HEK293 (cell line): Measurements from ENCODE around the gene TADA3.

Experiments used
- ATF2 ChIP-seq: fragments of 450-650 bp; formaldehyde crosslinking; IDR thresholded peaks from 2 replicates; pipeline ENCODE4 v1.5.1; 2016; ENCODE audit warnings: missing biosample characterization, missing genetic modification characterization, low read depth
- BCL11B ChIP-seq: fragments of 450-650 bp; formaldehyde crosslinking; IDR thresholded peaks from 2 replicates; pipeline ENCODE4 v1.5.1; 2016; ENCODE audit warnings: low read depth, missing biosample characterization, missing genetic modification characterization
- EGR2 ChIP-seq: fragments of 450-650 bp; formaldehyde crosslinking; IDR thresholded peaks from 2 replicates; pipeline ENCODE4 v1.5.1; 2016; ENCODE audit warnings: low read depth, missing biosample characterization, missing genetic modification characterization
- GFI1B ChIP-seq: fragments of 450-650 bp; formaldehyde crosslinking; IDR thresholded peaks from 2 replicates; pipeline ENCODE4 v1.5.1; 2016; ENCODE audit warnings: missing biosample characterization, missing genetic modification characterization
- KLF7 ChIP-seq: fragments of 450-650 bp; formaldehyde crosslinking; IDR thresholded peaks from 2 replicates; pipeline ENCODE4 v1.5.1; 2016; ENCODE audit warnings: missing biosample characterization, missing genetic modification characterization, borderline replicate concordance
- KLF8 ChIP-seq: fragments of 450-650 bp; formaldehyde crosslinking; IDR thresholded peaks from 2 replicates; pipeline ENCODE4 v1.5.1; 2016; ENCODE audit warnings: missing biosample characterization, missing genetic modification characterization
- OSR2 ChIP-seq: fragments of 450-650 bp; formaldehyde crosslinking; IDR thresholded peaks from 2 replicates; pipeline ENCODE4 v1.5.1; 2016; ENCODE audit warnings: missing biosample characterization, missing genetic modification characterization
- SP2 ChIP-seq: fragments of 450-650 bp; formaldehyde crosslinking; IDR thresholded peaks from 2 replicates; pipeline ENCODE4 v1.5.1; 2016; ENCODE audit warnings: missing biosample characterization, missing genetic modification characterization
- TCF7L2 ChIP-seq: IDR thresholded peaks from 2 replicates; pipeline ENCODE4 v1.6.1; 2011; ENCODE audit warnings: low read depth, mild to moderate bottlenecking, inconsistent platforms, low read length, moderate library complexity, borderline replicate concordance
- ZBTB11 ChIP-seq: fragments of 450-650 bp; formaldehyde crosslinking; conservative IDR thresholded peaks from 2 replicates; pipeline ENCODE4 v1.5.1; 2016; ENCODE audit warnings: low read depth, missing biosample characterization, missing genetic modification characterization
- ZBTB48 ChIP-seq: fragments of 450-650 bp; formaldehyde crosslinking; IDR thresholded peaks from 2 replicates; pipeline ENCODE4 v1.5.1; 2016; ENCODE audit warnings: missing biosample characterization, missing genetic modification characterization
- ZFP69B ChIP-seq: fragments of 450-650 bp; formaldehyde crosslinking; IDR thresholded peaks from 2 replicates; pipeline ENCODE4 v1.5.1; 2016; ENCODE audit warnings: missing biosample characterization, missing genetic modification characterization
- ZNF10 ChIP-seq: fragments of 450-650 bp; formaldehyde crosslinking; IDR thresholded peaks from 2 replicates; pipeline ENCODE4 v1.5.1; 2017; ENCODE audit warnings: missing biosample characterization, missing genetic modification characterization
- ZNF133 ChIP-seq: fragments of 450-650 bp; formaldehyde crosslinking; IDR thresholded peaks from 2 replicates; pipeline ENCODE4 v1.5.1; 2016; ENCODE audit warnings: missing biosample characterization, missing genetic modification characterization
- ZNF138 ChIP-seq: fragments of 450-650 bp; formaldehyde crosslinking; IDR thresholded peaks from 2 replicates; pipeline ENCODE4 v1.5.1; 2016; ENCODE audit warnings: missing biosample characterization, missing genetic modification characterization, borderline replicate concordance
- ZNF146 ChIP-seq: fragments of 450-650 bp; formaldehyde crosslinking; IDR thresholded peaks from 2 replicates; pipeline ENCODE4 v1.5.1; 2016; ENCODE audit warnings: missing biosample characterization, missing genetic modification characterization
- ZNF221 ChIP-seq: fragments of 450-650 bp; formaldehyde crosslinking; IDR thresholded peaks from 2 replicates; pipeline ENCODE4 v1.5.1; 2017; ENCODE audit warnings: missing biosample characterization, missing genetic modification characterization, borderline replicate concordance
- ZNF311 ChIP-seq: fragments of 450-650 bp; formaldehyde crosslinking; IDR thresholded peaks from 2 replicates; pipeline ENCODE4 v1.5.1; 2017; ENCODE audit warnings: missing biosample characterization, missing genetic modification characterization, borderline replicate concordance
- ZNF324 ChIP-seq: fragments of 450-650 bp; formaldehyde crosslinking; IDR thresholded peaks from 2 replicates; pipeline ENCODE4 v1.5.1; 2016; ENCODE audit warnings: missing biosample characterization, missing genetic modification characterization
- ZNF394 ChIP-seq: fragments of 450-650 bp; formaldehyde crosslinking; IDR thresholded peaks from 2 replicates; pipeline ENCODE4 v1.5.1; 2016; ENCODE audit warnings: missing biosample characterization, missing genetic modification characterization, mild to moderate bottlenecking, moderate library complexity, borderline replicate concordance
- ZNF423 ChIP-seq: fragments of 450-650 bp; formaldehyde crosslinking; IDR thresholded peaks from 2 replicates; pipeline ENCODE4 v1.5.1; 2016; ENCODE audit warnings: missing biosample characterization, missing genetic modification characterization
- ZNF529 ChIP-seq: fragments of 450-650 bp; formaldehyde crosslinking; IDR thresholded peaks from 2 replicates; pipeline ENCODE4 v1.5.1; 2017; ENCODE audit warnings: missing genetic modification characterization, missing biosample characterization; ENCODE audit not compliant: insufficient replicate concordance
- ZNF555 ChIP-seq: fragments of 450-650 bp; formaldehyde crosslinking; conservative IDR thresholded peaks from 2 replicates; pipeline ENCODE4 v1.5.1; 2017; ENCODE audit warnings: missing biosample characterization, mild to moderate bottlenecking, missing genetic modification characterization, inconsistent platforms
- ZNF561 ChIP-seq: fragments of 450-650 bp; IDR thresholded peaks from 2 replicates; pipeline ENCODE4 v1.5.1; 2018; ENCODE audit warnings: missing biosample characterization, missing genetic modification characterization, borderline replicate concordance
- ZNF585B ChIP-seq: fragments of 450-650 bp; formaldehyde crosslinking; IDR thresholded peaks from 2 replicates; pipeline ENCODE4 v1.5.1; 2016; ENCODE audit warnings: missing biosample characterization, missing genetic modification characterization
- ZNF621 ChIP-seq: fragments of 450-650 bp; formaldehyde crosslinking; IDR thresholded peaks from 2 replicates; pipeline ENCODE4 v1.5.1; 2017; ENCODE audit warnings: missing biosample characterization, missing genetic modification characterization
- ZNF623 ChIP-seq: fragments of 450-650 bp; formaldehyde crosslinking; IDR thresholded peaks from 2 replicates; pipeline ENCODE4 v1.5.1; 2016; ENCODE audit warnings: missing biosample characterization, missing genetic modification characterization
- ZNF624 ChIP-seq: fragments of 450-650 bp; formaldehyde crosslinking; IDR thresholded peaks from 2 replicates; pipeline ENCODE4 v1.5.1; 2017; ENCODE audit warnings: missing biosample characterization, missing genetic modification characterization
- ZNF660 ChIP-seq: fragments of 450-650 bp; IDR thresholded peaks from 2 replicates; pipeline ENCODE4 v1.5.1; 2018; ENCODE audit warnings: missing biosample characterization, mild to moderate bottlenecking, missing genetic modification characterization
- ZSCAN30 ChIP-seq: fragments of 450-650 bp; IDR thresholded peaks from 2 replicates; pipeline ENCODE4 v1.5.1; 2018; ENCODE audit warnings: missing biosample characterization, mild to moderate bottlenecking, missing genetic modification characterization, moderate library complexity
- TF ChIP-seq, protein P1 (sequence below): fragments of 450-650 bp; formaldehyde crosslinking; IDR thresholded peaks from 2 replicates; pipeline ENCODE4 v1.5.1; 2017; ENCODE audit warnings: missing biosample characterization, missing genetic modification characterization
- TF ChIP-seq, protein P2 (sequence below): fragments of 450-650 bp; formaldehyde crosslinking; IDR thresholded peaks from 2 replicates; pipeline ENCODE4 v1.5.1; 2017; ENCODE audit warnings: missing biosample characterization, missing genetic modification characterization

TADA3 gene

DNA sequence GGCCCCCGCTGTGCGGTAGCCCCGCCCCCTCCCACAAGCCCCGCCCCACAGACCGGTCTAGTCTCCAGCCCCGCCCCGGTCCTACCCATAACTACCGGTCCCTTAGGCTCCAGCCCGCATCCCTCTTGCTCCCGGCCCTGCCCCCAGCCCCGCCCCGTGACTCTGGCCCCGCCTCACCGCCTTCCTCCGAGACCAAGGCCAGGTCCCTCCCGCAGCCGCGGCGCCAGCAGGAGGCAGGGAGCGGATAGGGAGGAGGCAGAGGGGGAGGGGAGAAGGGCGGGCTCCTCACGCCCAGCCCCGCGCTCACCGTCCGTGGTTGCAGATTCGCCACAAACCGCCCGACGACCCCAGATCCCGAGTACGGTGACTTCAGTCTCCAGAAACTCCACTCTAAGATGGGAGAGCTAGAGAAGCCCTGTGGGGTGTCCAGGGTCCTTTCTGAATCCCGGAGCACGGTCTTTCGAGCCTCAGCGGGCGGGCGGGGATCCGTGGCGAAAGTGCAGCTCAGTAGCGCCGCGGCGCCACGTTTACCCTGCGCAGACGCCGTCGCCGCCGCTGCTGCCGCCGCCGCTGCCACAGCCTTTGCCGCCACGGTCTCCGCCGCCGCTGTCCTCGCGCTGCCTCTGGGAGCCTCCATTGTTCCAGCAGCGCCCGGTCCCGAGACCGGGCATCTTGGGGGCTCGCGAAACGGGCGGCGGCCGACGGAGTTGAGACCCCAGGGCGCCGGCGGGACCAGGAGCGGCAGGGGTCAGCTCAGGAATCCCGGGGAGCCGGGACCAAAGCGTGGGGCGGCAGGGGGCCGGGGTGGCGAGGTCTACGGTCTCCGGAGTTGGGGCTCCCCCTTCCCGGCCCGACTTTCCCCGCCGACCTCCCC is 60.8 kb downstream of the TADA3 start, which contains the start of gene BRPF1 (continued):
- TF ChIP-seq ZBTB11 (tag by site-specific recombination) = peak; percentile 64
- TF ChIP-seq, protein P1, sequence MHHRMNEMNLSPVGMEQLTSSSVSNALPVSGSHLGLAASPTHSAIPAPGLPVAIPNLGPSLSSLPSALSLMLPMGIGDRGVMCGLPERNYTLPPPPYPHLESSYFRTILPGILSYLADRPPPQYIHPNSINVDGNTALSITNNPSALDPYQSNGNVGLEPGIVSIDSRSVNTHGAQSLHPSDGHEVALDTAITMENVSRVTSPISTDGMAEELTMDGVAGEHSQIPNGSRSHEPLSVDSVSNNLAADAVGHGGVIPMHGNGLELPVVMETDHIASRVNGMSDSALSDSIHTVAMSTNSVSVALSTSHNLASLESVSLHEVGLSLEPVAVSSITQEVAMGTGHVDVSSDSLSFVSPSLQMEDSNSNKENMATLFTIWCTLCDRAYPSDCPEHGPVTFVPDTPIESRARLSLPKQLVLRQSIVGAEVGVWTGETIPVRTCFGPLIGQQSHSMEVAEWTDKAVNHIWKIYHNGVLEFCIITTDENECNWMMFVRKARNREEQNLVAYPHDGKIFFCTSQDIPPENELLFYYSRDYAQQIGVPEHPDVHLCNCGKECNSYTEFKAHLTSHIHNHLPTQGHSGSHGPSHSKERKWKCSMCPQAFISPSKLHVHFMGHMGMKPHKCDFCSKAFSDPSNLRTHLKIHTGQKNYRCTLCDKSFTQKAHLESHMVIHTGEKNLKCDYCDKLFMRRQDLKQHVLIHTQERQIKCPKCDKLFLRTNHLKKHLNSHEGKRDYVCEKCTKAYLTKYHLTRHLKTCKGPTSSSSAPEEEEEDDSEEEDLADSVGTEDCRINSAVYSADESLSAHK (tag by site-specific recombination) = peak; percentile 78; the same call in 1 of the 2 replicates
- no peak for TF ChIP-seq ZNF624 (tag by site-specific recombination)
- peak; percentile 99 for TF ChIP-seq ZNF561 (tag by site-specific recombination)
- no peak for TF ChIP-seq ZNF133 (tag by site-specific recombination)
- TF ChIP-seq ZNF311 = no peak
- TF ChIP-seq ZSCAN30 (tag by site-specific recombination) = peak; percentile 95
- TF ChIP-seq ZNF221 (tag by site-specific recombination) = 0 out of 2 replicates have a peak, but pooled peaks have one; percentile 54
- peak; percentile 86 for TF ChIP-seq ZFP69B (tag by site-specific recombination)
- TF ChIP-seq EGR2 = peak; percentile 70
- TF ChIP-seq ZNF138 = no peak
- no peak; the same call in 1 of the 2 replicates for TF ChIP-seq BCL11B
- TF ChIP-seq ZNF10 (tag by site-specific recombination) = peak; percentile 83
- TF ChIP-seq ZNF529 (tag by site-specific recombination) = no peak
- peak; percentile 91; the same call in 1 of the 2 replicates for TF ChIP-seq ZNF660 (tag by site-specific recombination)
- TF ChIP-seq ZNF585B = no peak
- TF ChIP-seq TCF7L2 = no peak
- peak; percentile 94 for TF ChIP-seq SP2 (tag by site-specific recombination)
- TF ChIP-seq ZNF623 = peak; percentile 64
- TF ChIP-seq GFI1B (tag by site-specific recombination) = 0 out of 2 replicates have a peak, but pooled peaks have one; percentile 24
- TF ChIP-seq, protein P2, sequence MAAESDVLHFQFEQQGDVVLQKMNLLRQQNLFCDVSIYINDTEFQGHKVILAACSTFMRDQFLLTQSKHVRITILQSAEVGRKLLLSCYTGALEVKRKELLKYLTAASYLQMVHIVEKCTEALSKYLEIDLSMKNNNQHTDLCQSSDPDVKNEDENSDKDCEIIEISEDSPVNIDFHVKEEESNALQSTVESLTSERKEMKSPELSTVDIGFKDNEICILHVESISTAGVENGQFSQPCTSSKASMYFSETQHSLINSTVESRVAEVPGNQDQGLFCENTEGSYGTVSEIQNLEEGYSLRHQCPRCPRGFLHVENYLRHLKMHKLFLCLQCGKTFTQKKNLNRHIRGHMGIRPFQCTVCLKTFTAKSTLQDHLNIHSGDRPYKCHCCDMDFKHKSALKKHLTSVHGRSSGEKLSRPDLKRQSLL (tag by site-specific recombination) = peak; percentile 80
- peak; percentile 87 for TF ChIP-seq ZNF394 (tag by site-specific recombination)
- peak; percentile 99 for TF ChIP-seq ZNF324 (tag by site-specific recombination)
- no peak; the same call in 1 of the 2 replicates for TF ChIP-seq ATF2 (tag by site-specific recombination)
- peak; percentile 100 for TF ChIP-seq KLF7 (tag by site-specific recombination)
- TF ChIP-seq OSR2 (tag by site-specific recombination) = peak; percentile 84
- TF ChIP-seq ZNF621 (tag by site-specific recombination) = no peak
- TF ChIP-seq ZNF423 = peak; percentile 65
- peak; percentile 100 for TF ChIP-seq KLF8 (tag by site-specific recombination)
- TF ChIP-seq ZBTB48 (tag by site-specific recombination) = peak; percentile 67
- TF ChIP-seq ZNF146 (tag by site-specific recombination) = peak; percentile 65
- no peak for TF ChIP-seq ZNF555
